Fibroblast of peridontal ligament (primary cell): Measurements from ENCODE around the gene CCDC174.

Experiments
- DNase-seq: peaks from one replicate; pipeline ENCODE4 v3.0.0-alpha.2; 2010; ENCODE audit errors: extremely low read depth

CCDC174 gene

GRCh38 chr3:14625443-14625842 lies 26.1 kb upstream of the CCDC174 start:
- DNase-seq, result no peak

GRCh38 chr3:14627815-14628214 lies 23.7 kb upstream of the CCDC174 start:
- DNase-seq, result no peak

GRCh38 chr3:14628406-14628805 lies 23.2 kb upstream of the CCDC174 start:
- DNase-seq, result no peak

GRCh38 chr3:14630404-14631100 lies 21.0 kb upstream of the CCDC174 start:
- no peak for DNase-seq

GRCh38 chr3:14631101-14631497 lies 20.5 kb upstream of the CCDC174 start:
- no peak for DNase-seq

- no peak for DNase-seq
Measured at GRCh38 chr3:14631687-14632441, 19.7 kb upstream of the CCDC174 start.

- DNase-seq, result no peak
Measured at GRCh38 chr3:14632442-14632930, 19.1 kb upstream of the CCDC174 start.

GRCh38 chr3:14633417-14633816 lies 18.1 kb upstream of the CCDC174 start:
- DNase-seq, result no peak

- peak; percentile 46 for DNase-seq
Measured at GRCh38 chr3:14633819-14634424, 17.6 kb upstream of the CCDC174 start.

GRCh38 chr3:14634763-14635400 lies 16.7 kb upstream of the CCDC174 start:
- DNase-seq, result no peak

- DNase-seq, result no peak
Measured at GRCh38 chr3:14636496-14637087, 15.0 kb upstream of the CCDC174 start.

- no peak for DNase-seq
Measured at GRCh38 chr3:14640157-14640562, 11.4 kb upstream of the CCDC174 start.

- DNase-seq, result no peak
Measured at GRCh38 chr3:14640734-14641133, 10.8 kb upstream of the CCDC174 start.

GRCh38 chr3:14641346-14641745 lies 10.2 kb upstream of the CCDC174 start:
- DNase-seq, result no peak

- DNase-seq, result no peak
Measured at GRCh38 chr3:14645453-14645852, 6.1 kb upstream of the CCDC174 start.

- no peak for DNase-seq
Measured at GRCh38 chr3:14646131-14646573, 5.4 kb upstream of the CCDC174 start.

GRCh38 chr3:14646589-14647413 lies 4.8 kb upstream of the CCDC174 start:
- no peak for DNase-seq

- no peak for DNase-seq
Measured at GRCh38 chr3:14647976-14648955, 3.3 kb upstream of the CCDC174 start.

- no peak for DNase-seq
Measured at GRCh38 chr3:14649466-14649865, 2.1 kb upstream of the CCDC174 start.

GRCh38 chr3:14650193-14650592 lies 1.4 kb upstream of the CCDC174 start:
- no peak for DNase-seq
